ENCODE results near the gene CBY3. TPM values are rescaled to one million over a fixed set of nuclear protein-coding genes. Genes with fewer than 3 reads are reported as not detected.

Gene CBY3
- polyA plus RNA-seq, 4 donors, result 0.81 to 2.1 (median 1.1) TPM; not detected in 1

Other genes with a start within 250 kb of the CBY3 start
- gene RUFY1, start 130.5 kb downstream of the CBY3 start, polyA plus RNA-seq (ENCODE audit: insufficient read length in 4 of 4), result 10 to 100 TPM; 72.4 to 95.4 (median 87.6) TPM
- gene HNRNPH1, start 57.4 kb downstream of the CBY3 start, polyA plus RNA-seq (ENCODE audit: insufficient read length in 4 of 4), result 1,000 to 10,000 TPM in 2 of 4 donors, 100 to 1,000 TPM in 2; 691 to 2,061 (median 1,218) TPM
- gene CANX, start 17.9 kb upstream of the CBY3 start, polyA plus RNA-seq (ENCODE audit: insufficient read length in 4 of 4), result 100 to 1,000 TPM; 468 to 603 (median 522) TPM
- 10 to 100 TPM; 35.7 to 55.3 (median 42.8) TPM for gene MAML1, start 51.8 kb upstream of the CBY3 start, polyA plus RNA-seq (ENCODE audit: insufficient read length in 4 of 4)
- 1 to 10 TPM; 2.0 to 6.5 (median 5.3) TPM for gene LTC4S, start 113.0 kb upstream of the CBY3 start, polyA plus RNA-seq (ENCODE audit: insufficient read length in 4 of 4)
- gene MGAT4B, start 125.8 kb upstream of the CBY3 start, polyA plus RNA-seq (ENCODE audit: insufficient read length in 4 of 4), result 100 to 1,000 TPM; 161 to 189 (median 175) TPM
- gene SQSTM1, start 139.9 kb upstream of the CBY3 start, polyA plus RNA-seq (ENCODE audit: insufficient read length in 4 of 4), result 100 to 1,000 TPM in 3 of 4 donors, 10 to 100 TPM in 1; 91.2 to 125 (median 114) TPM
- gene MRNIP, start 177.8 kb upstream of the CBY3 start, polyA plus RNA-seq (ENCODE audit: insufficient read length in 4 of 4), result 10 to 100 TPM; 29.0 to 57.2 (median 39.6) TPM
- gene TBC1D9B, start 226.9 kb upstream of the CBY3 start, polyA plus RNA-seq (ENCODE audit: insufficient read length in 4 of 4), result 100 to 1,000 TPM in 3 of 4 donors, 10 to 100 TPM in 1; 87.5 to 141 (median 109) TPM